IMR-90 (cell line): ENCODE data around the gene ADAP1. TPM values are rescaled to one million over a fixed set of nuclear protein-coding genes. Genes with fewer than 3 reads are reported as not detected.

Experiments used
- ATAC-seq: fragments of 200-7000 bp; cut with Tn5 transposase; 2 replicates; pipeline ENCODE4 v1.9.1; 2020; ENCODE audit warnings: low read depth, mild to moderate bottlenecking, moderate library complexity
- BruUV-seq: library from RNA; stranded (reverse); fragments of 400-500 nt; replicated peaks from 2 replicates; lab custom pipeline; 2021; lab: Mats Ljungman, UMichigan
- CTCF ChIA-PET: fragments of 300-600 bp; formaldehyde crosslinking; extraction: SDS; loops from one replicate; lab custom pipeline; 2021; ENCODE audit warnings: antibody characterized with exemption; lab: Yijun Ruan, JAX
- POLR2A ChIA-PET: fragments of 300-600 bp; sonication (Branson Sonifier 250); formaldehyde crosslinking; loops from one replicate; lab custom pipeline; 2022; ENCODE audit warnings: antibody characterized with exemption; ENCODE audit not compliant: unreplicated experiment; lab: Charles Lee
- DNase-seq: peaks from one replicate; pipeline ENCODE4 v3.0.0; 2013
- H2AFZ ChIP-seq: replicated peaks from 2 replicates; pipeline ENCODE3; 2013; ENCODE audit warnings: low read length, mild to moderate bottlenecking; ENCODE audit not compliant: poor library complexity
- H2AK5ac ChIP-seq: 2 replicates; pipeline ENCODE4 v1.6.1; 2013; ENCODE audit warnings: low read depth, low read length, inconsistent platforms
- H2AK9ac ChIP-seq: replicated peaks from 2 replicates; pipeline ENCODE3; 2013; ENCODE audit warnings: mild to moderate bottlenecking, low read depth, low read length, moderate library complexity; ENCODE audit not compliant: poor library complexity
- H2BK120ac ChIP-seq: 2 replicates; pipeline ENCODE4 v1.6.1; 2013; ENCODE audit warnings: low read depth, low read length, inconsistent platforms
- H2BK15ac ChIP-seq: 3 replicates; pipeline ENCODE4 v1.6.1; 2013; ENCODE audit warnings: low read depth, low read length, inconsistent platforms
- H2BK20ac ChIP-seq: 2 replicates; pipeline ENCODE4 v1.6.1; 2013; ENCODE audit warnings: low read depth, mild to moderate bottlenecking, inconsistent platforms, low read length, moderate library complexity
- H2BK5ac ChIP-seq: 2 replicates; pipeline ENCODE4 v1.6.1; 2013; ENCODE audit warnings: mild to moderate bottlenecking, low read depth, low read length, inconsistent platforms; ENCODE audit not compliant: poor library complexity, severe bottlenecking
- H3K14ac ChIP-seq: replicated peaks from 2 replicates; pipeline ENCODE4 v1.6.1; 2013; ENCODE audit warnings: low read depth, low read length, inconsistent platforms
- H3K18ac ChIP-seq: 2 replicates; pipeline ENCODE4 v1.6.1; 2013; ENCODE audit warnings: low read depth, low read length, control low read depth
- H3K23ac ChIP-seq: 2 replicates; pipeline ENCODE4 v1.6.1; 2013; ENCODE audit warnings: low read depth, low read length, inconsistent platforms
- H3K27ac ChIP-seq: 2 replicates; pipeline ENCODE4 v1.5.1; 2013; ENCODE audit warnings: mild to moderate bottlenecking, control low read depth, low read length; ENCODE audit not compliant: insufficient read depth
- H3K27me3 ChIP-seq: 2 replicates; pipeline ENCODE4 v1.6.1; 2013; ENCODE audit warnings: low read length; ENCODE audit not compliant: control insufficient read depth, insufficient read depth
- H3K36me3 ChIP-seq: 2 replicates; pipeline ENCODE4 v1.6.1; 2013; ENCODE audit warnings: low read length, mixed read lengths; ENCODE audit not compliant: control insufficient read depth, insufficient read depth
- H3K4ac ChIP-seq: 2 replicates; pipeline ENCODE4 v1.6.1; 2013; ENCODE audit warnings: low read depth, low read length, inconsistent platforms
- H3K4me1 ChIP-seq: 2 replicates; pipeline ENCODE4 v1.6.1; 2013; ENCODE audit warnings: low read length, mixed read lengths; ENCODE audit not compliant: control insufficient read depth, insufficient read depth
- H3K4me2 ChIP-seq: 2 replicates; pipeline ENCODE4 v1.6.1; 2013; ENCODE audit warnings: low read depth, mild to moderate bottlenecking, control low read depth, low read length, moderate library complexity
- H3K4me3 ChIP-seq: 2 replicates; pipeline ENCODE4 v1.5.1; 2013; ENCODE audit warnings: low read depth, mild to moderate bottlenecking, control low read depth, low read length, moderate library complexity; ENCODE audit not compliant: insufficient read depth
- H3K56ac ChIP-seq: 2 replicates; pipeline ENCODE4 v1.6.1; 2013; ENCODE audit warnings: low read length, inconsistent platforms; ENCODE audit not compliant: insufficient read depth; ENCODE audit errors: extremely low read depth
- H3K79me1 ChIP-seq, 2 experiments: 2 replicates each; pipeline ENCODE4 v1.6.1; 2013; ENCODE audit warnings: low read length in 2 of 2, inconsistent platforms in 1 of 2, low read depth in 1 of 2
- H3K9ac ChIP-seq: 2 replicates; pipeline ENCODE4 v1.6.1; 2013; ENCODE audit warnings: low read depth, low read length, control low read depth
- H3K9me1 ChIP-seq: 2 replicates; pipeline ENCODE4 v1.6.1; 2013; ENCODE audit warnings: low read length, inconsistent platforms; ENCODE audit not compliant: insufficient read depth
- H3K9me3 ChIP-seq: 2 replicates; pipeline ENCODE4 v1.6.1; 2013; ENCODE audit warnings: low read length; ENCODE audit not compliant: control insufficient read depth, insufficient read depth
- H4K20me1 ChIP-seq: 2 replicates; pipeline ENCODE4 v1.6.1; 2013; ENCODE audit warnings: low read length, inconsistent platforms; ENCODE audit not compliant: insufficient read depth
- H4K5ac ChIP-seq: 2 replicates; pipeline ENCODE4 v1.6.1; 2013; ENCODE audit warnings: mild to moderate bottlenecking, low read depth, low read length, control low read depth
- H4K8ac ChIP-seq, 2 experiments: 2 replicates each; pipeline ENCODE4 v1.6.1; 2013; ENCODE audit warnings: low read depth in 2 of 2, low read length in 2 of 2, control low read depth in 1 of 2, inconsistent platforms in 1 of 2
- H4K91ac ChIP-seq: 2 replicates; pipeline ENCODE4 v1.6.1; 2013; ENCODE audit warnings: low read depth, low read length, inconsistent platforms; ENCODE audit not compliant: insufficient read depth
- CEBPB ChIP-seq: IDR thresholded peaks from 2 replicates; pipeline ENCODE4 v1.6.1; 2012; ENCODE audit warnings: low read depth, low read length, improper control_type of control experiment
- FOS ChIP-seq: fragments of 150-350 bp; IDR thresholded peaks from 2 replicates; pipeline ENCODE4 v1.6.1; 2016; ENCODE audit warnings: low read depth, low read length
- MAFK ChIP-seq: IDR thresholded peaks from 2 replicates; pipeline ENCODE4 v1.6.1; 2012; ENCODE audit warnings: low read depth, low read length, improper control_type of control experiment
- MAZ ChIP-seq: IDR thresholded peaks from 2 replicates; pipeline ENCODE4 v1.6.1; 2012; ENCODE audit warnings: low read depth, mild to moderate bottlenecking, low read length, improper control_type of control experiment, moderate library complexity, borderline replicate concordance
- POLR2A ChIP-seq: IDR thresholded peaks from 2 replicates; pipeline ENCODE4 v1.6.1; 2012; ENCODE audit warnings: mild to moderate bottlenecking, low read depth, low read length
- RAD21 ChIP-seq: IDR thresholded peaks from 2 replicates; pipeline ENCODE4 v1.6.1; 2012; ENCODE audit warnings: low read length, improper control_type of control experiment
- RFX5 ChIP-seq: IDR thresholded peaks from 2 replicates; pipeline ENCODE4 v1.8.0; 2012; ENCODE audit warnings: low read depth, mild to moderate bottlenecking, low read length, moderate library complexity
- whole genome bisulfite sequencing, 2 experiments: methylation state at CpG; one replicate each; pipeline versions ENCODE4 v1.1.5 to v1.1.7; 2013; ENCODE audit warnings: missing lambda C conversion rate in 2 of 2; ENCODE audit not compliant: insufficient read length in 1 of 2; ENCODE audit errors: extremely low coverage in 2 of 2; 5-methylcytosine and 5-hydroxymethylcytosine counted together
- dilution Hi-C: fragments of 300-500 bp; cut with HindIII; formaldehyde crosslinking; loops from one replicate; pipeline ENCODE4 v1.14.3; 2018; ENCODE audit warnings: low sequenced_read_pairs; ENCODE audit not compliant: unreplicated experiment
- in situ Hi-C: fragments of 300-500 bp; cut with MboI; formaldehyde crosslinking; loops from 3 replicates; pipeline ENCODE4 v1.14.3; 2019; ENCODE audit warnings: low sequenced_read_pairs, inconsistent platforms, mixed read lengths
- intact Hi-C: fragments of 100-400 bp; cut with micrococcal nuclease; formaldehyde crosslinking; loops from 2 replicates; pipeline ENCODE4 v1.10.0; 2022
- polyA plus RNA-seq, 3 experiments: library from polyadenylated mRNA; depleted of rRNA; stranded (reverse); fragments of >200 nt; gene quantifications; 2 replicates each; pipeline ENCODE4 v1.2.3, GENCODE V29; 2012; ENCODE audit warnings: low replicate concordance in 1 of 3
- total RNA-seq: library from RNA; depleted of rRNA; stranded (reverse); fragments of >200 nt; gene quantifications from 2 replicates; pipeline ENCODE4 v1.2.3, GENCODE V29; 2012
- TF ChIP-seq, protein P1 (sequence below): conservative IDR thresholded peaks from 2 replicates; pipeline ENCODE4 v1.5.1; 2012; ENCODE audit warnings: mild to moderate bottlenecking, low read depth, low read length, improper control_type of control experiment
- TF ChIP-seq, protein P2 (sequence below): fragments of 150-350 bp; IDR thresholded peaks from 2 replicates; pipeline ENCODE4 v1.6.1; 2016; ENCODE audit warnings: low read depth, mild to moderate bottlenecking, low read length, moderate library complexity, borderline replicate concordance

Gene ADAP1
- total and polyA plus RNA-seq, 2 of the 4 experiments (the other 2 are of a cell fraction) = 1.4 to 2.0 TPM

DNA sequence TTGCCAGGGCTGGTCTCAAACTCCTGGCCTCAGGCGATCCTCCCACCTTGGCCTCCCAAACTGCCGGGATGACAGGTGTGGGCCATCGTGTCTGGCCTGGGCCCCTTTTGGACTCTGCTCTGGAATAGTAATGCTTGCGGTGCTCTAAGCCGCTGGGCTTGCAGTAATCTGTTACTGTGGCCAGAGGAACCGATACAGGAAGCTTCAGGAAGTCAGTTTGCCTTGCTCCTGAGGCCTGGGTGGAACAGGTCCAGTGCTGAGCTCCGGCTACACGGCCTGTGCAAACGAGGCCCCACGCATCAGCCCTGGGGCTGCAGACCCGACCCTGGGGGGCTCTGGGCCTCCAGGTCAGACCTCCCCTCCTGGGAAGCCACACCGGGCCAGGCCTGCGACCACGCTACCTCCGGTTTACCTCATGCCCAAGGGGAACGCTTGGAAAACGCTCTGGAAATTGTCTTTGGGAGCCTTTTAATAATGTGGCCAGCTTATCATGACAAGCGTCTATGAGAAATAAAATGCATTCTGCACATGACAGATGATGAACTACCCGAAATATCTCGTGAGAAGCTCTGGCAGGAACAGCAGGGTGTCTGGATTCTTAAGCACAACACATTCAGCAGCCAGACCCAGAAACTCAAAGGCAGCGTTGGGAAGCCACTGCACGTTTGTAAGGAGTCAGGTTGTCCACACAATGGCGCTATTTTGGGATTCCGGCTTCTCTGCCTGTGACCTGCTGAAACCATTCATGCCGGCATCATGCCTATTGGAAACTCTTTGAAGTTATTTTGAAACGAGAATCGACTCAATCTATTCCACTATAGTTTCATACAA lies 10.1 kb upstream of the ADAP1 start:
- H4K20me1 ChIP-seq = peaks cover 26% of the 10 kb centered on the region
- no peak overlapping the region for H2BK5ac ChIP-seq
- H2BK15ac ChIP-seq = no peak overlapping the region
- H4K5ac ChIP-seq = no peak overlapping the region
- no peaks in the 10 kb centered on the region for H3K4me1 ChIP-seq
- ChIA-PET CTCF (no interaction called here), POLR2A (no interaction called here)
- no peaks in the 10 kb centered on the region for H3K9me3 ChIP-seq
- no peak overlapping the region for H3K23ac ChIP-seq
- H2AK9ac ChIP-seq = no peak overlapping the region
- in situ Hi-C loops (no loop called here), intact Hi-C loops (no loop called here), dilution Hi-C loops (no loop called here)
- no peak overlapping the region for H3K4ac ChIP-seq
- H3K14ac ChIP-seq = no peak overlapping the region
- H4K91ac ChIP-seq = no peak overlapping the region
- ATAC-seq = peak; percentile 14
- WGBS, 2 experiments = 44% methylated on average over 10 of the region's 27 CpGs; no CpG with 5 or more reads in 1 of the 2 experiments
- H2AFZ ChIP-seq = no peak overlapping the region
- no peak overlapping the region for H2BK120ac ChIP-seq
- H3K9ac ChIP-seq = no peak overlapping the region
- H3K79me1 ChIP-seq = peaks cover 1 to 16% of the 10 kb centered on the region in 2 experiments
- H3K36me3 ChIP-seq = peaks cover 22% of the 10 kb centered on the region
- no peak overlapping the region for H3K4me2 ChIP-seq
- H3K27me3 ChIP-seq = peaks cover 10% of the 10 kb centered on the region
- H3K9me1 ChIP-seq = 0 out of 2 replicates have a peak, but pooled peaks cover 4% of the 10 kb centered on the region
- BruUV-seq = no TSS peak
- peak; percentile 25 for DNase-seq
- H2BK20ac ChIP-seq = no peak overlapping the region
- no peak overlapping the region for H4K8ac ChIP-seq
- no peak overlapping the region for H3K4me3 ChIP-seq
- H3K18ac ChIP-seq = no peak overlapping the region
- H2AK5ac ChIP-seq = no peak overlapping the region
- no peak overlapping the region for H3K56ac ChIP-seq
- no peak overlapping the region for H3K27ac ChIP-seq
- TF ChIP-seq, protein P1, sequence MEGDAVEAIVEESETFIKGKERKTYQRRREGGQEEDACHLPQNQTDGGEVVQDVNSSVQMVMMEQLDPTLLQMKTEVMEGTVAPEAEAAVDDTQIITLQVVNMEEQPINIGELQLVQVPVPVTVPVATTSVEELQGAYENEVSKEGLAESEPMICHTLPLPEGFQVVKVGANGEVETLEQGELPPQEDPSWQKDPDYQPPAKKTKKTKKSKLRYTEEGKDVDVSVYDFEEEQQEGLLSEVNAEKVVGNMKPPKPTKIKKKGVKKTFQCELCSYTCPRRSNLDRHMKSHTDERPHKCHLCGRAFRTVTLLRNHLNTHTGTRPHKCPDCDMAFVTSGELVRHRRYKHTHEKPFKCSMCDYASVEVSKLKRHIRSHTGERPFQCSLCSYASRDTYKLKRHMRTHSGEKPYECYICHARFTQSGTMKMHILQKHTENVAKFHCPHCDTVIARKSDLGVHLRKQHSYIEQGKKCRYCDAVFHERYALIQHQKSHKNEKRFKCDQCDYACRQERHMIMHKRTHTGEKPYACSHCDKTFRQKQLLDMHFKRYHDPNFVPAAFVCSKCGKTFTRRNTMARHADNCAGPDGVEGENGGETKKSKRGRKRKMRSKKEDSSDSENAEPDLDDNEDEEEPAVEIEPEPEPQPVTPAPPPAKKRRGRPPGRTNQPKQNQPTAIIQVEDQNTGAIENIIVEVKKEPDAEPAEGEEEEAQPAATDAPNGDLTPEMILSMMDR = no peak
- no peak for TF ChIP-seq RFX5
- TF ChIP-seq CEBPB = no peak
- TF ChIP-seq MAFK = no peak
- TF ChIP-seq POLR2A = 0 out of 2 replicates have a peak, but pooled peaks have one; percentile 23
- TF ChIP-seq RAD21 = no peak
- TF ChIP-seq, protein P2, sequence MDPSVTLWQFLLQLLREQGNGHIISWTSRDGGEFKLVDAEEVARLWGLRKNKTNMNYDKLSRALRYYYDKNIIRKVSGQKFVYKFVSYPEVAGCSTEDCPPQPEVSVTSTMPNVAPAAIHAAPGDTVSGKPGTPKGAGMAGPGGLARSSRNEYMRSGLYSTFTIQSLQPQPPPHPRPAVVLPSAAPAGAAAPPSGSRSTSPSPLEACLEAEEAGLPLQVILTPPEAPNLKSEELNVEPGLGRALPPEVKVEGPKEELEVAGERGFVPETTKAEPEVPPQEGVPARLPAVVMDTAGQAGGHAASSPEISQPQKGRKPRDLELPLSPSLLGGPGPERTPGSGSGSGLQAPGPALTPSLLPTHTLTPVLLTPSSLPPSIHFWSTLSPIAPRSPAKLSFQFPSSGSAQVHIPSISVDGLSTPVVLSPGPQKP = no peak
- no peak for TF ChIP-seq MAZ
- no peak for TF ChIP-seq FOS
